ENCODE data around the gene SSTR4.

Gene SSTR4

GRCh38 chr20:23071996-23072395 lies 36.9 kb downstream of the SSTR4 start:
- TF ChIP-seq CTCF (IDR thresholded peaks at IDR 0.05): no peak

GRCh38 chr20:23072892-23073586 lies 37.9 kb downstream of the SSTR4 start:
- no peak for TF ChIP-seq CTCF (IDR thresholded peaks at IDR 0.05)

GRCh38 chr20:23074052-23074451 lies 38.9 kb downstream of the SSTR4 start:
- no peak for TF ChIP-seq CTCF (IDR thresholded peaks at IDR 0.05)

- no peak for TF ChIP-seq CTCF (IDR thresholded peaks at IDR 0.05)
These were observed 42.2 kb downstream of the SSTR4 start for GRCh38 chr20:23077277-23077676.

GRCh38 chr20:23078351-23079015 lies 43.4 kb downstream of the SSTR4 start:
- TF ChIP-seq CTCF (IDR thresholded peaks at IDR 0.05): no peak

- peak; percentile 62 for TF ChIP-seq CTCF (IDR thresholded peaks at IDR 0.05)
These were observed 43.9 kb downstream of the SSTR4 start for GRCh38 chr20:23079016-23079351.

- no peak for TF ChIP-seq CTCF (IDR thresholded peaks at IDR 0.05)
These were observed 44.8 kb downstream of the SSTR4 start for GRCh38 chr20:23079926-23080325.

All from LNCAP (cell line).